ENCODE measurements around the gene SIM1.

DNA sequence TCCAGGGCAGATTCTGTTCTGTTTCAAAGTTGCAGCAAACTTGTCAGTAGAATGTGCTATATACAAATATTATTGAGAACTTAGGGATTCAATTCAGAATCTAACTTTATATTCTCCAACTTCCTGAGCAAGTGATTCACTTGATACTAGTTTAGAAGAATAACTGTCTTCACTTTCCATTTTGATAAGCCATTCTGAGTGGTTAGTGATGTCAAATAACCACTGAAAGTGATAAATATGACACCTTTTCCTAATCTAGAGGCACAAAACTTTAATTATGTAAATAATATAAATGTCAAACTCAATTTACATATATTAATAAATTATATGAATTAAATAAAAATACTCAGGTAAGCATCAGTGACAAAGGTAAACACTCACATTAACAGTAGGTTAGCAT, 20.5 kb upstream of the SIM1 start:
- no peak for TF ChIP-seq EP300 (IDR thresholded peaks at IDR 0.05; ENCODE audit: borderline replicate concordance)
- TF ChIP-seq EGR1 (IDR thresholded peaks at IDR 0.05), result no peak
- TF ChIP-seq TCF12 (IDR thresholded peaks at IDR 0.05; ENCODE audit: low read depth), result no peak
- TF ChIP-seq, protein P1, sequence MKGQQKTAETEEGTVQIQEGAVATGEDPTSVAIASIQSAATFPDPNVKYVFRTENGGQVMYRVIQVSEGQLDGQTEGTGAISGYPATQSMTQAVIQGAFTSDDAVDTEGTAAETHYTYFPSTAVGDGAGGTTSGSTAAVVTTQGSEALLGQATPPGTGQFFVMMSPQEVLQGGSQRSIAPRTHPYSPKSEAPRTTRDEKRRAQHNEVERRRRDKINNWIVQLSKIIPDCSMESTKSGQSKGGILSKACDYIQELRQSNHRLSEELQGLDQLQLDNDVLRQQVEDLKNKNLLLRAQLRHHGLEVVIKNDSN (IDR thresholded peaks at IDR 0.05), result no peak
- TF ChIP-seq, protein P2, sequence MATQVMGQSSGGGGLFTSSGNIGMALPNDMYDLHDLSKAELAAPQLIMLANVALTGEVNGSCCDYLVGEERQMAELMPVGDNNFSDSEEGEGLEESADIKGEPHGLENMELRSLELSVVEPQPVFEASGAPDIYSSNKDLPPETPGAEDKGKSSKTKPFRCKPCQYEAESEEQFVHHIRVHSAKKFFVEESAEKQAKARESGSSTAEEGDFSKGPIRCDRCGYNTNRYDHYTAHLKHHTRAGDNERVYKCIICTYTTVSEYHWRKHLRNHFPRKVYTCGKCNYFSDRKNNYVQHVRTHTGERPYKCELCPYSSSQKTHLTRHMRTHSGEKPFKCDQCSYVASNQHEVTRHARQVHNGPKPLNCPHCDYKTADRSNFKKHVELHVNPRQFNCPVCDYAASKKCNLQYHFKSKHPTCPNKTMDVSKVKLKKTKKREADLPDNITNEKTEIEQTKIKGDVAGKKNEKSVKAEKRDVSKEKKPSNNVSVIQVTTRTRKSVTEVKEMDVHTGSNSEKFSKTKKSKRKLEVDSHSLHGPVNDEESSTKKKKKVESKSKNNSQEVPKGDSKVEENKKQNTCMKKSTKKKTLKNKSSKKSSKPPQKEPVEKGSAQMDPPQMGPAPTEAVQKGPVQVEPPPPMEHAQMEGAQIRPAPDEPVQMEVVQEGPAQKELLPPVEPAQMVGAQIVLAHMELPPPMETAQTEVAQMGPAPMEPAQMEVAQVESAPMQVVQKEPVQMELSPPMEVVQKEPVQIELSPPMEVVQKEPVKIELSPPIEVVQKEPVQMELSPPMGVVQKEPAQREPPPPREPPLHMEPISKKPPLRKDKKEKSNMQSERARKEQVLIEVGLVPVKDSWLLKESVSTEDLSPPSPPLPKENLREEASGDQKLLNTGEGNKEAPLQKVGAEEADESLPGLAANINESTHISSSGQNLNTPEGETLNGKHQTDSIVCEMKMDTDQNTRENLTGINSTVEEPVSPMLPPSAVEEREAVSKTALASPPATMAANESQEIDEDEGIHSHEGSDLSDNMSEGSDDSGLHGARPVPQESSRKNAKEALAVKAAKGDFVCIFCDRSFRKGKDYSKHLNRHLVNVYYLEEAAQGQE (IDR thresholded peaks at IDR 0.05; ENCODE audit: low read depth), result no peak
- TF ChIP-seq ZBTB7A (IDR thresholded peaks at IDR 0.05; ENCODE audit: low read depth), result no peak
